MCF 10A (cell line): Measurements from ENCODE around the gene SLC2A4. TPM values are rescaled to one million over a fixed set of nuclear protein-coding genes. Genes with fewer than 3 reads are reported as not detected.

Experiments used
- BruUV-seq: library from RNA; stranded (reverse); fragments of 400-500 nt; replicated peaks from 2 replicates; lab custom pipeline; 2021; lab: Mats Ljungman, UMichigan
- CTCF ChIA-PET: fragments of 300-600 bp; sonication (Branson Sonifier 250); formaldehyde crosslinking; extraction: SDS; loops from one replicate; lab custom pipeline; 2021; ENCODE audit warnings: antibody characterized with exemption, inconsistent platforms; lab: Yijun Ruan, JAX
- POLR2A ChIA-PET: fragments of 300-600, 350-650 bp; sonication (Branson Sonifier 250); formaldehyde crosslinking; extraction: SDS; loops from one replicate; lab custom pipeline; 2020; ENCODE audit warnings: antibody characterized with exemption, inconsistent platforms; lab: Yijun Ruan, JAX
- DNase-seq: peaks from one replicate; pipeline ENCODE4 v3.0.0-alpha.2; 2018; ENCODE audit not compliant: unreplicated experiment
- H3K27ac Mint-ChIP-seq: one replicate; pipeline ENCODE4 v1.8.0; 2022; ENCODE audit warnings: mild to moderate bottlenecking, low read depth, mixed read lengths; ENCODE audit not compliant: unreplicated experiment
- H3K27me3 Mint-ChIP-seq: one replicate; pipeline ENCODE4 v1.8.0; 2022; ENCODE audit warnings: mixed read lengths; ENCODE audit not compliant: insufficient read depth, unreplicated experiment
- H3K36me3 Mint-ChIP-seq: one replicate; pipeline ENCODE4 v1.8.0; 2022; ENCODE audit warnings: mild to moderate bottlenecking, moderate library complexity, mixed read lengths; ENCODE audit not compliant: insufficient read depth, unreplicated experiment
- H3K4me1 Mint-ChIP-seq: one replicate; pipeline ENCODE4 v1.8.0; 2022; ENCODE audit warnings: mixed read lengths; ENCODE audit not compliant: insufficient read depth, unreplicated experiment
- H3K4me3 Mint-ChIP-seq: one replicate; pipeline ENCODE4 v1.8.0; 2022; ENCODE audit warnings: mild to moderate bottlenecking, moderate library complexity, mixed read lengths; ENCODE audit not compliant: unreplicated experiment
- H3K9me3 Mint-ChIP-seq: one replicate; pipeline ENCODE4 v1.8.0; 2022; ENCODE audit warnings: mixed read lengths; ENCODE audit not compliant: unreplicated experiment
- CTCF ChIP-seq: fragments of 200-600 bp; IDR thresholded peaks from one replicate; pipeline ENCODE4 v1.8.0; 2022; ENCODE audit warnings: antibody characterized with exemption, mild to moderate bottlenecking; ENCODE audit not compliant: unreplicated experiment
- intact Hi-C: fragments of 100-400 bp; cut with micrococcal nuclease; formaldehyde crosslinking; loops from 2 replicates; pipeline ENCODE4 v1.14.1; 2022
- total RNA-seq: library from RNA; stranded (reverse); gene quantifications from 2 replicates; pipeline ENCODE4 v1.2.3, GENCODE V29; 2022

The SLC2A4 gene
- total RNA-seq, 1 experiment from 2014 or later = not detected

DNA sequence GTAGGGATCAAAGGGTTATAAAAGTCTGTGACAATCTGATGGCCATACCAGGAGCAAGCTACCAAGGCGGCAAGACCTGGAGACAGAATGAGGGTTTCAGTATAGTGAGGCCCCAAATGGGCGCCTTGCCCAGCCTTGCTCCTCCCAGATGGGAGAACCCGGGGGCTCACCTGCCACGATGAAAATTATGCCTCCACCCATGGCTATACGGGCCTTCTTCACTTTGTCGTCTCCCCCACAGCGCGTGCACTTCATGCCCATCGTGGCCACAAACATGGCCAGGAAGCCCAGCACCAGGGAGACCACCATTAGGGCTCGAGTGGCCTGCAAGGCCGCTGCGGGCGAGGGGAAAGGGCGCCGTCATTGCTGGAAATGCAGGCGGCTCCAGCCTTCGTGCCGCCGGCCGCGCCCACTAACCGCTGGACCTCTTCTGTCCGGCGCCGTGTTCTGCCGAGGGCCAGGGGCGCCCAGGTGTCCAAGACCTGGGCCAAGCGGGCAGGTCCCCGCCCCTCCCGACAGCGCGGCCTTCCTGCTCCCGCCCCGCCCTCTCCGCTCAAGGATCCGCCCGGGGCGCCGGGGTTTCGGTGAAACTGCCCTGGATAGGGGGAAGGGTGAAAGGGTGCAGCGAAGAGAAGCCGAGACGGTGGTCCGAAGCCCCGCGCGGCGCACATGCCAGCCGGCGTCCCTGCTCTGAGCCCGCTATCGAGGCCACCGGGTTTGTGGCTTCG, 20.7 kb upstream of the SLC2A4 start:
- ChIA-PET POLR2A (interaction anchor here (0.6 to 7.7 kb wide), 10 partner anchors 10 to 225 kb away, joined by 3 to 92 read pairs (median 6); partner anchors contain the start of genes ACADVL, CTDNEP1, DLG4 and DVL2), CTCF (interaction anchor here (0.6 kb wide), 1 partner anchor 160 kb away, joined by 3 read pairs; no protein-coding TSS in a partner anchor)
- TF ChIP-seq CTCF = no peak
- DNase-seq = peak; percentile 87
- Mint-ChIP-seq H3K27ac (peak overlapping the region; percentile 79), H3K4me3 (peak overlapping the region; percentile 73), H3K9me3 (no peaks in the 10 kb centered on the region), H3K36me3 (peaks cover 35% of the 10 kb centered on the region), H3K27me3 (no peaks in the 10 kb centered on the region), H3K4me1 (peaks cover 36% of the 10 kb centered on the region)
- intact Hi-C loops = no loop called here
- BruUV-seq = TSS peak; percentile 75

DNA sequence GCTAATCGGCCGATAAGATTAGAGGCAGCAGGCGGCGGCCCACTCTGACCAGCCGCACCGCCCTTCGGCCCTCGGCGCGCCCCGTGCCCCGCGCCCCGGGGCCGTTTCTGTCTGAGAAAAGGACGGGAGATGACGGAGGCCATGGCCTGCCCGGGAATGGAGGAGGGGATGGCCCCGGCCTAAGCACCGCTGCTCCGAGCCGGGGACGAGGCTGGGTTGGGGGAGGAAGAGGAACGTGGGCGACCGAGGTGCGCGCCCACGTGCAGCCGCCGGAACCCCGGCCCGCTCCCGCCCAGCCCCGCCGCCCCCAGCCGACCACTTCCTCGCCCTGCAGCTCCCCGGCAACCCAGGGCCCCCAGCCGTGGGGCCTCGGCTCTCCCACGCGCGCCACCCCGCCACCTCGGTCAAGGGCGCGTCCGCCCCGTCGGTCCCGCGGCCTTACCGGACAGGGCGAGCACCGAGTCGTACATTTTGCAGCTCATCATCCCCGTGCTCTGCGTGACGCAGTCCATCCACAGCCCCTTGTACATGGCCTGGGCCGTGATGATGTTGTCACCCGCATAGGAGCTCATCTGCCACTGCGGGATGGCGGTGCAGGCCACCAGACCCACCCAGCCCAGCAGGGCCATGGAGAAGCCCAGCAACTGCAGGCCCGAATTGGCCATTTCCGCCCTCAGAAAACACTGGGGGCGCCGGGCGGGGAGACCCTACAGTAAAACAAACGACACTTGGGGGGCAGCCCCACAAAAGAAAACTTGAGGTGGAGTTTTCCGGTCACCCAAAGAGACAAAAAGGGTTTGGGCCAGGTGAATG, 19.9 kb upstream of the SLC2A4 start:
- no peaks in the 10 kb centered on the region for H3K9me3 Mint-ChIP-seq
- ChIA-PET POLR2A (interaction anchor here (0.6 to 1.2 kb wide), 3 partner anchors 22 to 160 kb away, joined by 3 to 6 read pairs (median 4); partner anchors contain the start of genes ACADVL, DLG4 and PHF23), CTCF (interaction anchor here (0.6 kb wide), 1 partner anchor 159 kb away, joined by 3 read pairs; no protein-coding TSS in a partner anchor)
- peaks cover 27% of the 10 kb centered on the region for H3K36me3 Mint-ChIP-seq
- no peaks in the 10 kb centered on the region for H3K27me3 Mint-ChIP-seq
- peak overlapping the region; percentile 73 for H3K4me3 Mint-ChIP-seq
- intact Hi-C loops = no loop called here
- peak overlapping the region; percentile 79 for H3K27ac Mint-ChIP-seq
- no peak for TF ChIP-seq CTCF
- H3K4me1 Mint-ChIP-seq = peaks cover 35% of the 10 kb centered on the region
- no peak for DNase-seq
- no TSS peak for BruUV-seq

DNA sequence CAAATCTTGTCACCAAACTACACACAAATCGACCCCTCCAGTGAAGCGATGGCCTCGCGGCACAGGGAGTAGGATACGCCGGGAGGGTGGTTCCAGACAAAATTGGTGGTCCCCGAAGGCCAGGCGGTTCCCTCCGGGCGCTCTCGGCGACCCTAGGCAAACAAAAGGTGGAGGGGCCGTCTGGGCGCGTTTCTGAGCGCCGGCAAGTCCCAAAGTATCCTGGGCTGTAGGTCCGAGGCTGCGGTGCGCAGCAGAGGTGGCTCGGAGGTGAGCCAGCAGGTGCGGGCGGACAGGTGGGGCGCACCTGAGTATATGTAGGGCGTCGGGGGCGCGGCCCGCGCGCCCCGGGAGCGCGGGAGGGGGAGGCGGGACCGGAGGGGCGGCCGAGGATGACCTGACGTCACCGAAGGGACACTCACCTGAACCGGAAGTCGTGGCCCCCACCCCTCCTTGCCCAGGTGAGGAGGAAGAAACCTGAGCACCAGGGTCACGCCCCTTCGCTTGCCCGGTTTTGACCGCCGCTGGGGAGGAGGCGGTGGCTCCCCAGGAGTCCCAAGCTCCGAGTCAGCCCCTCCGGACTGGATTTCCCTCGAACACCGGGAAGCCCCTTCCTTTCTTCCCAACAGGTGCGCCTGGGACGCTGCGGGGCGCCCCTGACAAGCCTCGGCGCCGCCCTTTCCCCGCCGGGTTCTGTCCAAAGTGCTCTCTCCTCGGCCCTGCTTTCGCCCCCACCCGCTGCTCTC, 19.2 kb upstream of the SLC2A4 start, which contains the start of gene CLDN7:
Gene CLDN7, minus strand, starts transcription at position 287 of the 743 bp plus-strand sequence. CDS start 435 bp downstream, outside the sequence.
- no TSS peak for BruUV-seq
- H3K4me1 Mint-ChIP-seq = peaks cover 35% of the 10 kb centered on the region
- peaks cover 19% of the 10 kb centered on the region for H3K36me3 Mint-ChIP-seq
- H3K9me3 Mint-ChIP-seq = no peaks in the 10 kb centered on the region
- POLR2A ChIA-PET = interaction anchor here (1.1 to 3.9 kb wide), 3 partner anchors 21 to 43 kb away, joined by 3 to 31 read pairs (median 6); partner anchors contain the start of genes ACADVL, DLG4, GABARAP and PHF23
- intact Hi-C loops = no loop called here
- H3K4me3 Mint-ChIP-seq = peak within 1 kb of the TSS; percentile 73
- no peaks in the 10 kb centered on the region for H3K27me3 Mint-ChIP-seq
- CTCF ChIA-PET = no interaction called here
- peak within 1 kb of the TSS; percentile 79 for H3K27ac Mint-ChIP-seq
- no peak for TF ChIP-seq CTCF
- DNase-seq = peak; percentile 90
